ENCODE measurements around the gene RFTN1. TPM values are rescaled to one million over a fixed set of nuclear protein-coding genes. Genes with fewer than 3 reads are reported as not detected.

RFTN1 gene
- polyA plus RNA-seq, 3 donors, result 17.4 to 28.0 (median 27.2) TPM

DNA sequence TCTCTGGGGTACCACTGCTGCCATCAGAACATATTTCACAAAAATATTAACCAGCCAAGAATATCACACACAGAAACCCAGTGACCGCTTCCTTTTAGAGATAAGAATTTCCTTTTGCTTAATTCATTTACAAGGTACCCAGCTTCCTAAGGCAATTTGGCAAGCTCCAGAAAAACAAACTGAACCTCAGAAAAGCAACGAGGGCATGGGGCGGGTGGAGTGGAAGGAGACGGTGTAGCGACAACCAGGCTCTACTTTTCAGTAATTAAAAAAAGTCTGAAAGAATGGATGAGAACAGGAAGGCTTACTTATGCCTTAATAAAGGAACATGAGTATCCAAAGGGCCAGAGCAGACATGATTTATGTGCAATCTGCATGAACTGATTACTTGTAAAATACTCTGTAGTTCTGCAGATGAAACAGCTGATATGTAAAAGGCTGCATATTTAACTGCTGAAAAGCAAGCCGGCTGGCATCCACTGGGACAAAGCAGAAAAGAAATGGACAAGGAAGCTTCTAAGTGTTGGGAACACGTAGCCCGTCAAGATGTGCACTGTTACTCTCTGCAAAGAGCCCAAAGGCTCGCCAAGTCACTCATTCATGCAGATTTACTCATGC is 18.6 kb downstream of the RFTN1 start:
- Mint-ChIP-seq H3K36me3 (peaks cover 24 to 42% of the 10 kb centered on the region in 2 donors), H3K4me1 (peaks cover 31% of the 10 kb centered on the region), H3K27ac (peak overlapping the region in 1 of 7 donors; percentile 11), H3K27me3 (ENCODE audit: low read depth in 3 of 3) (no peaks in the 10 kb centered on the region), H3K9me3 (peaks cover 3 to 11% (median 7%) of the 10 kb centered on the region in 7 donors), H3K4me3 (no peak overlapping the region)
- WGBS (ENCODE audit: insufficient coverage), result 33% methylated on average over 3 of the region's 9 CpGs
- Histone ChIP-seq H3K4me1 (ENCODE audit: control insufficient read depth in 1 of 2, insufficient read depth in 2 of 2, low read length in 2 of 2) (peaks cover 14 to 16% of the 10 kb centered on the region in 2 donors), H3K36me3 (replicated peaks in 1 of 2; ENCODE audit: control insufficient read depth in 1 of 2, insufficient read depth in 2 of 2, low read length in 2 of 2) (peaks cover 9 to 29% of the 10 kb centered on the region in 2 donors), H3K4me2 (replicated peaks; ENCODE audit: extremely low read depth, low read length, poor library complexity, severe bottlenecking) (no peak overlapping the region), H3K9ac (ENCODE audit: insufficient read depth, low read length, poor library complexity, severe bottlenecking) (no peak overlapping the region), H4K20me1 (ENCODE audit: insufficient read depth, low read length) (peaks cover 35% of the 10 kb centered on the region), H3K27me3 (ENCODE audit: control insufficient read depth in 2 of 2, insufficient read depth in 2 of 2, low read length in 2 of 2) (no peaks in the 10 kb centered on the region), H3K27ac (ENCODE audit: low read depth in 1 of 2, low read length in 2 of 2) (no peak overlapping the region), H3K4me3 (replicated peaks in 1 of 3; ENCODE audit: low read depth in 2 of 3, low read length in 3 of 3) (no peak overlapping the region), H3K9me3 (replicated peaks in 1 of 2; ENCODE audit: control insufficient read depth in 1 of 2, insufficient read depth in 1 of 2, low read length in 2 of 2) (peaks cover 0 to 6% of the 10 kb centered on the region in 2 donors), H2AFZ (ENCODE audit: insufficient read depth, low read depth, low read length, poor library complexity, severe bottlenecking) (no peak overlapping the region), H3K79me2 (ENCODE audit: insufficient read depth, low read length) (no peaks in the 10 kb centered on the region)
- TF ChIP-seq, protein P1, sequence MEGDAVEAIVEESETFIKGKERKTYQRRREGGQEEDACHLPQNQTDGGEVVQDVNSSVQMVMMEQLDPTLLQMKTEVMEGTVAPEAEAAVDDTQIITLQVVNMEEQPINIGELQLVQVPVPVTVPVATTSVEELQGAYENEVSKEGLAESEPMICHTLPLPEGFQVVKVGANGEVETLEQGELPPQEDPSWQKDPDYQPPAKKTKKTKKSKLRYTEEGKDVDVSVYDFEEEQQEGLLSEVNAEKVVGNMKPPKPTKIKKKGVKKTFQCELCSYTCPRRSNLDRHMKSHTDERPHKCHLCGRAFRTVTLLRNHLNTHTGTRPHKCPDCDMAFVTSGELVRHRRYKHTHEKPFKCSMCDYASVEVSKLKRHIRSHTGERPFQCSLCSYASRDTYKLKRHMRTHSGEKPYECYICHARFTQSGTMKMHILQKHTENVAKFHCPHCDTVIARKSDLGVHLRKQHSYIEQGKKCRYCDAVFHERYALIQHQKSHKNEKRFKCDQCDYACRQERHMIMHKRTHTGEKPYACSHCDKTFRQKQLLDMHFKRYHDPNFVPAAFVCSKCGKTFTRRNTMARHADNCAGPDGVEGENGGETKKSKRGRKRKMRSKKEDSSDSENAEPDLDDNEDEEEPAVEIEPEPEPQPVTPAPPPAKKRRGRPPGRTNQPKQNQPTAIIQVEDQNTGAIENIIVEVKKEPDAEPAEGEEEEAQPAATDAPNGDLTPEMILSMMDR (IDR thresholded peaks at IDR 0.05), result no peak
- no peak for DNase-seq
- intact Hi-C loops (cut with micrococcal nuclease), result no loop called here

- H4K20me1 ChIP-seq (ENCODE audit: insufficient read depth, low read length), result peaks cover 35% of the 10 kb centered on the region
- Mint-ChIP-seq H3K9me3 (peaks cover under 1 to 5% (median 2%) of the 10 kb centered on the region in 7 donors), H3K27me3 (ENCODE audit: low read depth in 3 of 3) (no peaks in the 10 kb centered on the region), H3K27ac (no peak overlapping the region), H3K4me1 (peaks cover 31% of the 10 kb centered on the region), H3K36me3 (peaks cover 30 to 46% of the 10 kb centered on the region in 2 donors), H3K4me3 (no peak overlapping the region)
- intact Hi-C loops (cut with micrococcal nuclease), result no loop called here
- H3K36me3 ChIP-seq (replicated peaks in 1 of 2; ENCODE audit: control insufficient read depth in 1 of 2, insufficient read depth in 2 of 2, low read length in 2 of 2), result peaks cover 9 to 38% of the 10 kb centered on the region in 2 donors
- H3K4me3 ChIP-seq (replicated peaks in 1 of 3; ENCODE audit: low read depth in 2 of 3, low read length in 3 of 3), result no peak overlapping the region
- no peak overlapping the region for H3K4me2 ChIP-seq (replicated peaks; ENCODE audit: extremely low read depth, low read length, poor library complexity, severe bottlenecking)
- TF ChIP-seq, protein P1 (IDR thresholded peaks at IDR 0.05), result no peak
- H3K9ac ChIP-seq (ENCODE audit: insufficient read depth, low read length, poor library complexity, severe bottlenecking), result no peak overlapping the region
- WGBS (ENCODE audit: insufficient coverage), result 100% methylated on average over 1 of the region's 5 CpGs
- H2AFZ ChIP-seq (ENCODE audit: insufficient read depth, low read depth, low read length, poor library complexity, severe bottlenecking), result no peak overlapping the region
- peaks cover 0 to under 1% of the 10 kb centered on the region in 2 donors for H3K9me3 ChIP-seq (replicated peaks in 1 of 2; ENCODE audit: control insufficient read depth in 1 of 2, insufficient read depth in 1 of 2, low read length in 2 of 2)
- H3K4me1 ChIP-seq (ENCODE audit: control insufficient read depth in 1 of 2, insufficient read depth in 2 of 2, low read length in 2 of 2), result peaks cover 13 to 16% of the 10 kb centered on the region in 2 donors
- no peak overlapping the region for H3K27ac ChIP-seq (ENCODE audit: low read depth in 1 of 2, low read length in 2 of 2)
- H3K27me3 ChIP-seq (ENCODE audit: control insufficient read depth in 2 of 2, insufficient read depth in 2 of 2, low read length in 2 of 2), result no peaks in the 10 kb centered on the region
- no peaks in the 10 kb centered on the region for H3K79me2 ChIP-seq (ENCODE audit: insufficient read depth, low read length)
- DNase-seq, result no peak
These were observed 19.4 kb downstream of the RFTN1 start for GRCh38 chr3:16494094-16494493.
